ENCODE results near the gene UHRF1.
"Not testable (repeated sequence)": the region's sequence is repeated elsewhere in the genome, so short reads cannot be mapped to it uniquely, and the experiment has no call there.

The UHRF1 gene

GRCh38 chr19:4909156-4909896 is at the start of gene UHRF1:
TSS of gene UHRF1 (plus strand) at chr19:4909501. CDS start at chr19:4910886, 1,385 bp downstream.
- Histone ChIP-seq H3K9ac (ENCODE audit: low read depth, low read length) (peak within 1 kb of the TSS; percentile 50; the same call in 1 of the 2 replicates), H3K36me3 (ENCODE audit: insufficient read depth, low read length) (no peaks in the 10 kb centered on the region), H3K4me1 (ENCODE audit: insufficient read depth, low read length) (peaks cover 26% of the 10 kb centered on the region; the same call in 1 of the 2 replicates)

GRCh38 chr19:4859697-4860096 is 49.6 kb upstream of the UHRF1 start:
- Histone ChIP-seq H3K36me3 (ENCODE audit: insufficient read depth, low read length) (peaks cover 7% of the 10 kb centered on the region), H3K9ac (ENCODE audit: low read depth, low read length) (no peak overlapping the region), H3K9me3 (ENCODE audit: control insufficient read depth, insufficient read depth, low read length) (no peaks in the 10 kb centered on the region), H3K4me1 (ENCODE audit: insufficient read depth, low read length) (no peaks in the 10 kb centered on the region)

More at GRCh38 chr19:4909156-4909896, at the start of gene UHRF1:
- H3K9me3 ChIP-seq (ENCODE audit: control insufficient read depth, insufficient read depth, low read length): no peaks in the 10 kb centered on the region

GRCh38 chr19:4861147-4861546 is 48.2 kb upstream of the UHRF1 start:
- Histone ChIP-seq H3K9ac (ENCODE audit: low read depth, low read length) (no peak overlapping the region), H3K4me1 (ENCODE audit: insufficient read depth, low read length) (no peaks in the 10 kb centered on the region), H3K9me3 (ENCODE audit: control insufficient read depth, insufficient read depth, low read length) (no peaks in the 10 kb centered on the region), H3K36me3 (ENCODE audit: insufficient read depth, low read length) (peaks cover 7% of the 10 kb centered on the region)

- no peaks in the 10 kb centered on the region for H3K36me3 ChIP-seq (ENCODE audit: insufficient read depth, low read length)
- no peaks in the 10 kb centered on the region for H3K9me3 ChIP-seq (ENCODE audit: control insufficient read depth, insufficient read depth, low read length)
- peak overlapping the region; percentile 97 for H3K9ac ChIP-seq (ENCODE audit: low read depth, low read length)
- no peaks in the 10 kb centered on the region; the same call in 1 of the 2 replicates for H3K4me1 ChIP-seq (ENCODE audit: insufficient read depth, low read length)
These were observed 42.5 kb upstream of the UHRF1 start for GRCh38 chr19:4866595-4867424.

- peak within 1 kb of the TSS; percentile 97 for H3K9ac ChIP-seq (ENCODE audit: low read depth, low read length)
- no peaks in the 10 kb centered on the region for H3K36me3 ChIP-seq (ENCODE audit: insufficient read depth, low read length)
- H3K9me3 ChIP-seq (ENCODE audit: control insufficient read depth, insufficient read depth, low read length): no peaks in the 10 kb centered on the region
- no peaks in the 10 kb centered on the region; the same call in 1 of the 2 replicates for H3K4me1 ChIP-seq (ENCODE audit: insufficient read depth, low read length)
These were observed 41.6 kb upstream of the UHRF1 start, which contains the start of gene PLIN3 for GRCh38 chr19:4867534-4868285. TSS of gene PLIN3 (minus strand) at chr19:4867667. CDS start at chr19:4861394, 6,273 bp downstream.

- no peaks in the 10 kb centered on the region for H3K36me3 ChIP-seq (ENCODE audit: insufficient read depth, low read length)
- H3K9me3 ChIP-seq (ENCODE audit: control insufficient read depth, insufficient read depth, low read length): no peaks in the 10 kb centered on the region
- H3K4me1 ChIP-seq (ENCODE audit: insufficient read depth, low read length): no peaks in the 10 kb centered on the region; the same call in 1 of the 2 replicates
- H3K9ac ChIP-seq (ENCODE audit: low read depth, low read length): no peak overlapping the region
These were observed 40.9 kb upstream of the UHRF1 start for GRCh38 chr19:4868286-4868834.

GRCh38 chr19:4870025-4870700 is 39.1 kb upstream of the UHRF1 start:
- Histone ChIP-seq H3K9me3 (ENCODE audit: control insufficient read depth, insufficient read depth, low read length) (no peaks in the 10 kb centered on the region), H3K9ac (ENCODE audit: low read depth, low read length) (peak overlapping the region; percentile 1; the same call in 1 of the 2 replicates), H3K36me3 (ENCODE audit: insufficient read depth, low read length) (no peaks in the 10 kb centered on the region), H3K4me1 (ENCODE audit: insufficient read depth, low read length) (no peaks in the 10 kb centered on the region; the same call in 1 of the 2 replicates)

- H3K9ac ChIP-seq (ENCODE audit: low read depth, low read length): no peak overlapping the region
- no peaks in the 10 kb centered on the region for H3K9me3 ChIP-seq (ENCODE audit: control insufficient read depth, insufficient read depth, low read length)
- H3K36me3 ChIP-seq (ENCODE audit: insufficient read depth, low read length): no peaks in the 10 kb centered on the region
- H3K4me1 ChIP-seq (ENCODE audit: insufficient read depth, low read length): no peaks in the 10 kb centered on the region; the same call in 1 of the 2 replicates
These were observed 37.6 kb upstream of the UHRF1 start for GRCh38 chr19:4871711-4872110.

- Histone ChIP-seq H3K4me1 (ENCODE audit: insufficient read depth, low read length) (peaks cover 3% of the 10 kb centered on the region; the same call in 1 of the 2 replicates), H3K36me3 (ENCODE audit: insufficient read depth, low read length) (no peaks in the 10 kb centered on the region), H3K9ac (ENCODE audit: low read depth, low read length) (no peak overlapping the region), H3K9me3 (ENCODE audit: control insufficient read depth, insufficient read depth, low read length) (no peaks in the 10 kb centered on the region)
These were observed 35.4 kb upstream of the UHRF1 start for GRCh38 chr19:4873930-4874329.

- no peaks in the 10 kb centered on the region for H3K9me3 ChIP-seq (ENCODE audit: control insufficient read depth, insufficient read depth, low read length)
- H3K9ac ChIP-seq (ENCODE audit: low read depth, low read length): no peak overlapping the region
- no peaks in the 10 kb centered on the region for H3K36me3 ChIP-seq (ENCODE audit: insufficient read depth, low read length)
- peaks cover 4% of the 10 kb centered on the region; the same call in 1 of the 2 replicates for H3K4me1 ChIP-seq (ENCODE audit: insufficient read depth, low read length)
These were observed 31.4 kb upstream of the UHRF1 start for GRCh38 chr19:4877753-4878490.

GRCh38 chr19:4878491-4878968 is 30.8 kb upstream of the UHRF1 start:
- peaks cover 4% of the 10 kb centered on the region; the same call in 1 of the 2 replicates for H3K4me1 ChIP-seq (ENCODE audit: insufficient read depth, low read length)
- no peak overlapping the region for H3K9ac ChIP-seq (ENCODE audit: low read depth, low read length)
- no peaks in the 10 kb centered on the region for H3K36me3 ChIP-seq (ENCODE audit: insufficient read depth, low read length)
- H3K9me3 ChIP-seq (ENCODE audit: control insufficient read depth, insufficient read depth, low read length): no peaks in the 10 kb centered on the region

GRCh38 chr19:4879041-4879440 is 30.3 kb upstream of the UHRF1 start:
- Histone ChIP-seq H3K4me1 (ENCODE audit: insufficient read depth, low read length) (peaks cover 4% of the 10 kb centered on the region; the same call in 1 of the 2 replicates), H3K9me3 (ENCODE audit: control insufficient read depth, insufficient read depth, low read length) (no peaks in the 10 kb centered on the region), H3K9ac (ENCODE audit: low read depth, low read length) (no peak overlapping the region), H3K36me3 (ENCODE audit: insufficient read depth, low read length) (no peaks in the 10 kb centered on the region)

GRCh38 chr19:4882874-4883273 is 26.4 kb upstream of the UHRF1 start:
- not testable (repeated sequence) for H3K36me3 ChIP-seq (ENCODE audit: insufficient read depth, low read length); H3K9ac ChIP-seq (ENCODE audit: low read depth, low read length); H3K4me1 ChIP-seq (ENCODE audit: insufficient read depth, low read length); H3K9me3 ChIP-seq (ENCODE audit: control insufficient read depth, insufficient read depth, low read length)
